Posterior vena cava (tissue), 2 donors: Measurements from ENCODE around the gene SMG6. TPM values are rescaled to one million over a fixed set of nuclear protein-coding genes. Genes with fewer than 3 reads are reported as not detected.
"Not testable (repeated sequence)": the region's sequence is repeated elsewhere in the genome, so short reads cannot be mapped to it uniquely, and the experiment has no call there.

Source experiments
- DNase-seq: peaks from one replicate; pipeline ENCODE4 v3.0.0-alpha.2; 2020; ENCODE audit warnings: low spot score
- intact Hi-C, 2 donors: fragments of 100-400 bp; cut with DNase I; formaldehyde crosslinking; loops; one replicate each; pipeline versions ENCODE4 v1.14.1 to v1.14.2; 2022 to 2023
- total RNA-seq, 2 donors: library from RNA; stranded (reverse); fragmentation: NEBNext Ultra II Directional; extraction: Animal tissue kit (Norgen Biotek cat#: 25700); gene quantifications; one replicate each; pipeline ENCODE4 v1.2.1, GENCODE V29; 2021
- donor health status: DM: yes; HTN: yes; CAD: no.
- donor health status: DM: yes; HTN: yes; CAD: no.

The SMG6 gene
- total RNA-seq, 2 donors from 2014 or later: 36.2 to 43.8 TPM

DNA sequence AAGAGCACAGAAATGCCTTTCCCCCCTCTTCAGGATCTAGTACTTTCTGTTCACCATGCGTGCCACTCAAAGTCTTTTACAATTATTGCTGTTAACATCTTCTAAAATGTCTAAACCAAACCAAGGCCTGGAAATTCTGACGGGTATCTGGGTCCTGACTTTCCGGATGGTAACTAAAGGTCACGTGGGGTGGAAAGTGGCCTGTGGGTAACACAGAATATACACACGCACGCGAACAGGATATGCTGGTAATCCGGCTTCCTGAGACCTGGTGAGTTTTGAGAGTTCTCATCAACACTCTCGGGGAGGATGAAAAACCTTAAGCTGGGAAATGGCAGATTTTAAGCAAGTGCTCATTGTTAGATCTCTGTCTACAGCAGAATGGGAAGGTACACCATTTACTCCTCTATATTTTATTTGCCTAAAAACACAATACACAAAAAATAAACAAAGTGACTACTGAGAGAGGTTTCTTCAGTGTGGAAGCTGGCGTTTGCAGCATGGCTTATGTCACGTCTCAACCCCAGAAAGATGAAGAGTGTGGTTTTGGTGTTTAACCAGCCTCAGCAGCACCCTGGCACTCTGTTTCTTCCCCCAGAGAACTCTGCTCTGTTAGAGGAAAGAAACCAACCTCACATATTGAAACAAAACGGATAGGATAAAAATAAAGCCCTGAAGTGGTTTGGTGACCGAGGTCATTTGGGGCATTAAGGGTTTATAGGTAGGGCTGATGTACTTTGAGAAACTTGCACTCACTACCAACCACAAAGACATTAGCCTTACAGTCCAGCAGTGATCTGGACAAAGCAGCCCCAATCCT is 37.3 kb downstream of the SMG6 start:
- intact Hi-C loops: loop anchor here in 1 of 2 donors (5.0 kb wide), 1 partner anchor 549 kb away; no protein-coding TSS in a partner anchor
- no peak for DNase-seq

DNA sequence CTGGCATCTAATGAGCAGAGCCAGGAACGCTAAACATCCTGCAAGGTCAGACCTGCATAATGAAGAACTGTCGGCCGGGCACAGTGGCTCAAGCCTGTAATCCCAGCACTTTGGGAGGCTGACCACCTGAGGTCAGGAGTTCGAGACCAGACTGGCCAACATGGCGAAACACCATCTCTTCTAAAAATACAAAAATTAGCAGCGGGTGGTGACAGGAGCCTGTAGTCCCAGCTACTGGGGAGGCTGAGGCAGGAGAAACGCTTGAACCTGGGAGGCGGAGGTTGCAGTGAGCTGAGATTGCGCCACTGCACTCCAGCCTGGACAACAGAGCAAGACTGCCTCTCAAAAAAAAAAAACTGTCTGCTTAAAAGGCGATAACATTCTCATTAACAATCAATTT is 38.4 kb downstream of the SMG6 start:
- intact Hi-C loops: loop anchor here in 1 of 2 donors (5.0 kb wide), 1 partner anchor 548 kb away; no protein-coding TSS in a partner anchor
- not testable (repeated sequence) for DNase-seq

DNA sequence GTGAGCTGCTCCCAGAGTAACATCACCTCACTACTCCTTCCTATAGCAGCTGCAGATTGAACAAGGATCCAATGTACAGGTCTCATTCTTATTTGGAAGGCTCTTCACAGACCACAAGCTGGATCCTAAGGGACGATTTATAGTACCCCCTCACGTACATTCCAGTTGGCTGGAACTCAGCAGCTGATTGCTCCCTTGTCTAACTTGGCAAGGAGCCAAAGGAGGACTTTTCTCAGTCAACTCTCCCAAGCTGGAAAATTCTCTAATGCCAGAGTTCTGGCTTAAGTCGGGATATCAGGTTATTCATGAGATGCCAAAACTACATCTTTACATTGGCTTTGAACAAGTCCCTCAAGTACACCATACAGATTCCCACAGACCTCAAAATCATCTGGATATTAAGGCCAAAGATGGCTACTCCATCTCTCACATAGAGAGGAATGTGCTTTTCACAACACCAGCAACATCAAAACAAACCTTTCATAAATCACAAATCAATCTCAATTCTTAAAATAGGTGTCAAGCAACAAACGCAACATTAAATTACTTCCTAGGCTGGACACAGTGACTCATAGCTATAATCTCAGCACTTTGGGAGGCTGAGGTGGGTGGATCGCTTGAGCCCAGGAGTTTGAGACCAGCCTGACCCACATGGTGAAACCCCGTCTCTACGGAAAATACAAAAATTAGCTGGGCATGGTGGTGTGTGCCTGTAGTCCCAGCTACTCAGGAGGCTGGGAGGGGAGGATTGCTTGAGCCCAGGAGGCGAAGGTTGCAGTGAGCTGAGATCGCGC is 39.3 kb downstream of the SMG6 start:
- no peak for DNase-seq
- intact Hi-C loops: no loop called here

- DNase-seq: no peak
- intact Hi-C loops: no loop called here
These were observed 40.2 kb downstream of the SMG6 start for GRCh38 chr17:2263183-2264066.

GRCh38 chr17:2262135-2262587 is 41.4 kb downstream of the SMG6 start:
- intact Hi-C loops: no loop called here
- no peak for DNase-seq

DNA sequence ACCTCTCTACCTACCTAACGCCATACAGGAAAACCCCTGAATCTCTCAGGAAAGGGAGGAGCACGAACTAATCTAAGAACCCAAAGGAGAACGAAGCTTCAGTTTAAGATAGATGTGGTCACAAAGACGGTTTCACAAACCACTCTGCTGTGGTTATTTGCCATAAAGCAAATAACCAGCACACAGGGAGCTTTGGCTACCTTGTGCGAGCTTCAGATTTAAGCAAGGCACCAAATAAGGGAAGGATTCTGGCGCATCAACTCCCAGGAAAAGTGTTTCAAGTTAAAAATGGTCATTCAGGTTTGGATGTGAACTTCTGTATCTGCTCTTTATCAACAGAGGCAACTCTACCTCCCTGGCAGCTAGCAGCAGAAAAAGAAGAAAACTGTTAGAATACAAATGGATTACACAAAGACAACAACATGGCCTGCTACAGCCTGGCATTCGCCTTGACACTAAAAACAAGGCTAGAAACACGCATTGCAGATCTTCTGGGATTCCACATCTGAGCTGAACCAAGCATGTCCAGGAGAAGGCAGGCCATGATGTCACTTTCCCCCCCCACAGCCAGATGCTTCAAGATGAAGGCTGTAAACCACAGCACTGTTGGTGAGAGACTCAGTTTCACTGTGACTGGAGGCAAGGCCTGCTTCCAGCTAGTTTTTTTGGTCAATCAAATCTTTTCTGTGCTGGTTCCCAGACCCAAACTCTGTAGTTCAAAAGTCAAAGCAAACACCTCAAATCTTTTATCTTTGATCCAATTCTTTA is 43.6 kb downstream of the SMG6 start:
- intact Hi-C loops: no loop called here
- DNase-seq: no peak

- intact Hi-C loops: not testable (repeated sequence)
These were observed 44.8 kb downstream of the SMG6 start for GRCh38 chr17:2258830-2259229.

DNA sequence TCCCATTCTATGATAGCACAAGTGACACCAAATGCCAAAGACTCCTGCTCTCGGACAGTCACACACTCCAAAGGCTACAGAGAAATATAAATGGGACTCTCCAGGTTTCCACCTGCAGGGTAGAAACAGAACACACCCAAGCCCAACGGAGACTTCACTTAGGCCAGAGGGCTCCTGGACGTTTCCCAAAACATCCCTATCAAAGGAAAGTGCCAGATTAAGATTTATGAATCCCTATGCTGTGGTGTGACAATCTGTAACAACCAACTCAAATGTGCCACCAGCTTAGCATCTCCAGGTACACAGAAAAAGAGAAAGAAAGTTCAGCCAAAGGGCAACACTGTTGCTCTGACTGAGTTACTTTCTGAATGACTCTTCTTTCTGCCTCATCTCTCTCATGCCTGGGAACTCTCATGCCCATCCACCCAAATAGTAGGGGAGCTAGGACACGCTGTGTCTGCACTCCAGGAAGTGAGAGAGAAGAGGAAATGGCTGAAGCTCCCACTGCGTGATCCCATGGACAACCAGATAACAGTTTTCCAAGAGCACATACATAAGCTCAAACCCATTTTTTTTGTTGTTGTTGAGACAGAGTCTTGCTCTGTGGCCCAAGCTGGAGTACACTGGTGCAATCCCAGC is 49.7 kb downstream of the SMG6 start:
- intact Hi-C loops: no loop called here
- DNase-seq: no peak

More at GRCh38 chr17:2258830-2259229, 44.8 kb downstream of the SMG6 start:
- DNase-seq: not testable (repeated sequence)

- intact Hi-C loops: no loop called here
- no peak for DNase-seq
These were observed 50.2 kb downstream of the SMG6 start for GRCh38 chr17:2253362-2253761.

GRCh38 chr17:2251098-2251497 is 52.5 kb downstream of the SMG6 start:
- intact Hi-C loops: loop anchor here (2.0 kb wide), 2 partner anchors 18 to 28 kb away; no protein-coding TSS in a partner anchor
- DNase-seq: no peak

DNA sequence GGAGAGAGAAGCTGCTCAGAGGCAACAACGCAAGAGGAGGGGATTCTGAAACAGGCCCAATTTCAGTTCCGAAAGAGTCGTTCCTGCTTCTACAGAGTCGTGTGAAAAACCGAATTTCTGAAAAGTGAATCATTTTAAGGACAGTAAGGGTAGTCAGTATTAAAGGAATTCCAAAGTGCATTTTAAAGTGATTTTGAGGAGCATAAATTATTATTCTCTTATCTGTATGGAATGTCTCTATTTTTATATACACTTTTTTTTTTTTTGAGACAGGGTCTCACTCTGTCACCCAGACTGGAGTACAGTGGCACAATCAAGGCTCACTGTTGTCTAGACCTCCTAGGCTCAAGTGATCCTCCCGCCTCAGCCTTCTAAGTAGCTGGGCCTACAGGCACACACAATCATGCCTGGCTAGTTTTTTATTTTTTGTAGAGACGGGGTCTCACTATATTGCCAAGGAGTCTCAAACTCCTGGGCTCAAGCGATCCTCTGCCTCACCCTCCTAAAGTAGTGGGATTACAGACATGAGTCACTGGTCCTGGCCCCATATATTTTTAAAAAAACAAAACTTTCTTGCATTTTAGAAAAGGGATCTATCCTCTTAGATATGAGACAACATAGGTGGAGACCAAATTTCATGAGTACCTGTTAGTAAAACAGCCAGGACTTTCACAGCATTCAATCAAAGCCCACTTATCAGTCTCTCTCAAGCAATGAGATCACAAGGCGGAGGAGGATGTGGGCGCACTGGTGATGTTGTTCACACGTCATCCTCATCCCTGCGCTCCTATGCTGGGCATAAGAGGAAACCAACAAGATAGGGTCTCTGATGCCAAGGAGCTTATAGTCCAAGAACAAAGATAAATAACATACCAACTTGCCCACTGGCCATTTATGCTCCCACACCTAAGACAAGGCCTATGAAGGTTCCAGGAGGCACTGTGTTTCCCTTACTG is 53.2 kb downstream of the SMG6 start:
- intact Hi-C loops: loop anchor here (2.0 kb wide), 2 partner anchors 18 to 28 kb away; no protein-coding TSS in a partner anchor
- no peak for DNase-seq

- DNase-seq: no peak
- intact Hi-C loops: loop anchor here (10.0 kb wide), 1 partner anchor 152 kb away; no protein-coding TSS in a partner anchor
These were observed 56.6 kb downstream of the SMG6 start for GRCh38 chr17:2247005-2247404.

GRCh38 chr17:2244545-2245525 is 58.8 kb downstream of the SMG6 start:
- intact Hi-C loops: loop anchor here (2.0 to 10.0 kb wide), 2 partner anchors 150 to 190 kb away; partner anchors contain the start of gene HIC1 (in 2 of the 2)
- DNase-seq: peak; percentile 96

DNA sequence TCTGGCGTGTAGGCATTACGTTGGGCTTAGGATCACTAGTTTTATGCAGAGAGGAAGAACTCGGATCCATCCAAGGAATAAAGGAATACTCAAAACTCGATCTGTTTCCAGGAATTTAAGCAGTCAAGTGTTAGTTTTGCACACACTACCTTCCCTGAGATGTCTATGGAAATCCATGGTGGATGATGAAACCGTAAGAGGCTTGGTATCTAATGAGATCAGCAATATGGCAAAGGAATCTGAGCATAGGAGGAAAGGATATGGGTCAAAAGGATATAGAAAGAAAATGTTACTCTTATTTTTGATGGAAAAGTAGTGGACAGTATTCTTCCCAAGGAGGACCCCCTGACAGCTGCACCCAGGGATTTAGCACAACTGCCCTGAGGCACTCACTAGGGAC is 59.6 kb downstream of the SMG6 start:
- no peak for DNase-seq
- intact Hi-C loops: loop anchor here (2.0 to 10.0 kb wide), 2 partner anchors 149 to 189 kb away; partner anchors contain the start of gene HIC1 (in 2 of the 2)

DNA sequence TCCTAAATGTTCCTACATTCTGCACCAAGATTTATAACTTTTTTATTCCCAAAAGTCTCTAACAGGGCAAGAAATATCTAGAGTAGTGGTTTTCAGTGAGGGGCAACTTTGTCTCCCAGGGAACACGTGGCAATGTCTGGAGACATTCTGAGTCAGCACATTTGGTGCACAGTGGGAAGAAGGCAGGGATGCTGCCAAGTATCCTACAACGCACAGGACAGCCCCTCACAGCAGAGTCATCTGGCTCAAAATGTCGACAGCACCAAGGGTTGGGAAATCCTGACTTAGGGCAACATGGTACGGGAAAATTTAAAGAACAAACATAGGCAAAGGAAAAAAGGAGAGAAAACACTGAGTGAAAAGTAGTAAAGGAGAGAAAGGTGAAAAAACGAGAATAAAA is 61.8 kb downstream of the SMG6 start:
- no peak for DNase-seq
- intact Hi-C loops: loop anchor here (10.0 kb wide), 1 partner anchor 147 kb away; no protein-coding TSS in a partner anchor
